ENCODE measurements around the gene STXBP1.
"Not testable (repeated sequence)": the region's sequence is repeated elsewhere in the genome, so short reads cannot be mapped to it uniquely, and the experiment has no call there.

STXBP1 gene

DNA sequence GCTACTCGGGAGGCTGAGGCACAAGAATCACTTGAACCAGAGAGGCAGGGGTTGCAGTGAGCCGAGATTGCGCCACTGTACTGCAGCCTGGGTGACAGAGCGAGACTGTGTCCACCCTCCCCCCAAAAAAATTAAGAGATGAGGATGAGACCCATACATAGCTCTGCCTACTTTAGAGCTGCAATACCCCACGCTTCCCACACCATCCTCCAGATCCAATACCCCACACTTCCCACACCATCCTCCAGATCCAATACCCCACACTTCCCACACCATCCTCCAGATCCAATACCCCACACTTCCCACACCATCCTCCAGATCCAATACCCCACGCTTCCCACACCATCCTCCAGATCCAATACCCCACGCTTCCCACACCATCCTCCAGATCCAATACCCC lies 34.9 kb upstream of the STXBP1 start:
- DNase-seq (ENCODE audit: low spot score); FAIRE-seq: not testable (repeated sequence)

DNA sequence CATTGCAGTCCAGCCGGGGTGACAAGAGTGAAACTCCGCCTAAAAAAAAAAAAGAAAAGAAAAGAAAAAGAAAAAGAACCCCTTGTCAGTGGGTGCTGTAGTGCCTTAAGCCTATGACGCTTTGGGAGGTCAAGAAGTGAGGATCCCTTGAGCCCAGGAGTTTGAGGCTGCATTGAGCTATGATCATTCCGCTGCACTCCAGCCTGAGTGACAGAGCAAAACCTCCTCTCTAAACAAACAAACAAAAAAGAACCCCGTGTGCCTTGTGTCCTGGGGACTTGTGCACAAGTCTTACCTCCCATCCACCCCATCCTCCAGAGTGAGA lies 33.5 kb upstream of the STXBP1 start:
- FAIRE-seq (no peak), DNase-seq (ENCODE audit: low spot score) (no peak)

DNA sequence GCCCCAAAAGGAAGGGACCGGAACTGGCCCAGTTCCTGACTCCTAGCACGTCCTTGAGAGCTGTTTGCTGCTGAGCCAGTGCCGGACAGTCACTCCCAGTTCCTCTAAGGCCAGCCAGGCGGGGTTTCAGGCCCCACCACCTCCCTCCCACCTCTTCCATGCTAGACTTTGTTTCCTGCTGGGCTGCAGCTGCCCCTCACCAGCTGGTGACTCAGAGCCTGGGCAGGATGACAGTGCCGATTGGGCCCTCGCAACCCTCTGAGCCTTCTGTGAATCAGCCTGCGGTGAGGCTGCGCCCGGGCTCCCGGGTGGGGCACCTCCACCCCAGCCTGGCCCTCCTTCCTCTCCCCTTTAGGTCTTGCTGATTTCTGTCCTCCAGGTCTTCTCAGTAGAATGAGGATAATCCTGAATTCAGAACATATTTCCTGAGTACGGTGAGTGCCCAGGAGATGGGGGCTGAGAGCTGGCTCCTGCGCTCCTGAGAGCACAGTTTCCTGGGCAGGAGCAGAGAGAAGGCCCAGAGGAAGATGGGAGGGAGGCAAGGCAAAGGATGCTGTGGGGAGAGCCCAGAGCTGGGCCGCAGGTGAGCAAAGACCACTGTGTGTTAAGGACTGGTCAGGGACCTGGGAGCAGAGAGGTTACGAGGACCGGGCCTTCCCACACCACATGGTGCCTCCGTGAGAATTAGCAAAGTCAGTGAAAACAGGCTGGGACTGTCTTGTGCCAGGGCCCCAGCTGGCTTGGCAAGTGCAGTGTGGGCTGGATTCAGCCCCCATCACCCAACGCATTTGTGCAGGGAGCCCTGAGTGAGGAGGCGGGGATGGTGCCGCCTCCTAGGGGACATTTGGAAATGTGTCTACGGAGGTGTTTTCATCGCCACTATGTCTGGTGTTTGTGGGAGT lies 32.9 kb upstream of the STXBP1 start:
- peak; percentile 98 for DNase-seq (ENCODE audit: low spot score)
- peak; percentile 97 for FAIRE-seq

DNA sequence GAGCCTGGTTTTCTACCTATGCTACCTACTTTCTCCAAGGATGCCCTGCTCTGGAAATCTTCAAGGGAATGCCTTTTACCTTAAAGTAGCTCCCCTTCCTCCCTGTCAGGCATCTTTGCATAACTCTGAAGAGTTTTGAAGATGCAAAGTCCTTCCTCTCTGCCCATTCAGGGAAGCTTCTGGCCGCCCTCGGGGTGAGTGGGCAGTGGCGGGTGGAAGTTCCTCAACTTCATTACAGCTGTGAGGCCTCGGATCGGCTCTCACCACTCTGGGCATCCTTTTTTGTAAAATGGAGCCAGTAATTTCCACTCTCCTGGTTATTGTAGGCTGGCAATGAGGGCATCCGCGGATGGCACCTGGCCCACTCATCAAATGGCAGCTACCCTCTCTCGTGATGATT lies 31.7 kb upstream of the STXBP1 start:
- DNase-seq (ENCODE audit: low spot score) (no peak), FAIRE-seq (no peak)

DNA sequence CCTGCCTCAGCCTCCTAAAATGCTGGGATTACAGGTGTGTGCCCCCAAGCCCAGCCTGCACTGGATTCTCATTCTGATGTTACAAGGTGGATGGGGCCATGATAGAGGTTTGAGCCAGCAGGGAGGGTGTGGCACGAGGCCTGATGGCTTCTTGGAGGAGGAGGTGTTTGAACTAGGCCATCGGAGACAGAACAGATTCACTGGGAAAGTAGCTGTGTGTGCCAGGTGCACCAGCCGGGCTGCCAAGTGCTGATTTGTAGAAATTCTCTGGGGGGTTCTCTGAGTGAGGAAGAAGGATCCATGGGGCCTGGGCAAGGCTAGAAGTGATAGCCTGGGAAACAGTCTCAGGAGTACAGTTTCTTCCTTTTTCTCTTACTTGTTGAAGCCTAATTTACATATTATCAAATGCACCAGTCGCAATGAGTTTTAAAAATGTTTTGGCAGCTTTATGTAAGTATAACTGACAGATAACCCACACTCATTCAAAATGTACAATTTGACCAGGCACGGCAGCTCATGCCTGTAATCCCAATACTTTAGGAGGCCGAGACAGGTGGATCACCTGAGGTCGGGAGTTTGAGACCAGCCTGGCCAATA lies 31.1 kb upstream of the STXBP1 start:
- DNase-seq (ENCODE audit: low spot score): no peak
- FAIRE-seq: no peak

DNA sequence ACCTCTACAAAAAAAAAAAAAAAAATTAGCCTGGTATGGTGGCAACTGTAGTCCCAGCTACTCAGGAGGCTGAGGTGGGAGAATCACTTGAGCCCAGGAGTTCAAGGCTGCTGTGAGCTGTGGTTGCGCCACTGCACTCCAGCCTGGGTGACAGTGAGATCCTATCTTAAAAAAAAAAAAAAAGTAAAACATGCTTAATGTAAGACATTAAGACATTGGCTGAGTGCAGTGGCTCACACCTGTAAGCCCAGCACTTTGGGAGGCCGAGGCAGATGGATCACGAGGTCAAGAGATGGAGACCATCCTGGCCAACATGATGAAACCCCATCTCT lies 27.6 kb upstream of the STXBP1 start:
- not testable (repeated sequence) for DNase-seq (ENCODE audit: low spot score); FAIRE-seq

DNA sequence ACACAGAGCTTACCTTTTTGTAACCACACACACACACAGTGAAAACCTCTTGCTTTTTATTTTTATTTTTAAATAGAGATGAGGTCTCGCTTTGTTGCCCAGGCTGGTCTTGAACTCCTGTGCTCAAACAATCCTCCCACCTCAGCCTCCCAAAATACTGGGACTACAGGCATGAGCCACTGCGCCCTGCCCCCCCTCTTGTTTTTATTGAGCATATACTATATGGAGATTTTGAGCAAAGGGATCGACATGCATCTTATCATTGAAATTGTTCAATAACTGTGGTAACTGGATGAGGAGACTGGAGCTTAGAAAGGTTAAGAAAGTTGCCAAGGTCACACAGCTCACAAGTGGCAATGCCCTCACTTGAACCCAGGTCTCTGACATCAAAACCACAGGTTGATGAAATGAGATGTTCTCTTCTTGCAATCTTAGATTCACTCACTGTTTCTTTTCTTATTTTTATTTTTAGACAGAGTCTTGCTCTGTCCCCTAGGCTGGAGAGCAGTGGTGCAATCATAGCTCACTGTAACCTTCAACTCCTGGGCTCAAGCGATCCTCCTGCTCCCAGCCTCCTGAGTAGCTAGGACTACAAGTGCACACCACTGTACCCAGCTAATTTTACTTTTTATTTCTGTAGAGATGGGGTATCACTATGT lies 26.8 kb upstream of the STXBP1 start:
- FAIRE-seq (no peak), DNase-seq (ENCODE audit: low spot score) (no peak)

DNA sequence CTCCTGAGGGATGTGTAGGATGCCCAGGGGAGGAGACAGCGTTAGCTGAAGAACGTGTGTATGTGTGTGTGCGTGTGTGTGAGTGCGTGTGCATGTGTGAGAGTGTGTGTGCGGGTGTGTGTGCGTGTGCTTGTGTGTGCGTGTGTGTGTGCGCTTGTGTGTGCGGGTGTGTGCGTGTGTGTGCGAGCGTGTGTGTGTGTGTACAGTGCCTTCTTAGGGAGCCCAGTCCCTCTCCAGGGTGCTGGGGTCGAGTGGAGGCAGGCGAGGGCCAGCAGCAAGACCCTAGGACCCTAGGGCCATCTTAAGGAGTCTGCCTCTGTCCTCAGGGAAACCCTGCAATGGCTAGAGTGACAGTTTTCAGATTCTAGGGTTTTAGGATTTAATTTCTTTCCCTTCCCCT lies 26.0 kb upstream of the STXBP1 start:
- DNase-seq (ENCODE audit: low spot score): no peak
- no peak for FAIRE-seq

DNA sequence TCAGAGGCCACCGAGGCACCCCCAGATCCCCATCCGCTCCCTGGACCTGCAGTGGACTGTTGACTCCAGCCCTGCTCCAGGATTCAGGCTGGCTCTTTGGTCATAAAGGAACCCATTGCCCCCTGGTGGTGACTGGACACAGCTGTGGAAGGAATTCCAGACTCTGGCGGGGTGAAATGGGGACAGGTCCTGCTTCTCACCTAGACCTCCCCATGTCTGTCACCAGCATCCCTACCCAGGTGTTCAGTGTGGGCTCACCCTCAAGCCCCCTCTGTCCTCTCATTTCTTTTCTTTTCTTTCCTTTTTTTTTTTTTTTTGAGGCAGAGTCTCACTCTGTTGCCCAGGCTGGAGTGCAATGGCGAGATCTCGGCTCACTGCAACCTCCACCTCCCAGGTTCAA lies 25.5 kb upstream of the STXBP1 start:
- FAIRE-seq: no peak

DNA sequence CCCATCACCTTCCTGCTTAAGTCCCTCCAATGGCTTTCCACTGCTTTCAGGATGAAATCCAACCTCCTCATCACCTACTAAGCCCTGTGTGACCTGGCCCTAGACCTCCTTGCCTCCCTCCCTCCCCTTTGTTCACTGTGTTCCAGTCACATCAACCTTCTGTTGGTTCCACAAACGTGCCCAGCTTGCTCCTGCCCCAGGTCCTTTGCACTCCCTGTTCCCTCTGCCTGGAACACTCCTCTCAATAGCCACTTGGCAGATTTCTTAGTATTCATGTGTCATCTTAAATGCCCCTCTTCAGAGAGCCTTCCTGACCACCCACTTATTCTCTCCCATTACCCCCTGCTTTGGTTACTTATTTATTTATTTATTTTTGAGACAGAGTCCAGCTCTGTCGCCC lies 24.1 kb upstream of the STXBP1 start:
- DNase-seq (ENCODE audit: low spot score): no peak
- no peak for FAIRE-seq

More for the DNA sequence above, 25.5 kb upstream of the STXBP1 start:
- DNase-seq (ENCODE audit: low spot score): peak; percentile 67

DNA sequence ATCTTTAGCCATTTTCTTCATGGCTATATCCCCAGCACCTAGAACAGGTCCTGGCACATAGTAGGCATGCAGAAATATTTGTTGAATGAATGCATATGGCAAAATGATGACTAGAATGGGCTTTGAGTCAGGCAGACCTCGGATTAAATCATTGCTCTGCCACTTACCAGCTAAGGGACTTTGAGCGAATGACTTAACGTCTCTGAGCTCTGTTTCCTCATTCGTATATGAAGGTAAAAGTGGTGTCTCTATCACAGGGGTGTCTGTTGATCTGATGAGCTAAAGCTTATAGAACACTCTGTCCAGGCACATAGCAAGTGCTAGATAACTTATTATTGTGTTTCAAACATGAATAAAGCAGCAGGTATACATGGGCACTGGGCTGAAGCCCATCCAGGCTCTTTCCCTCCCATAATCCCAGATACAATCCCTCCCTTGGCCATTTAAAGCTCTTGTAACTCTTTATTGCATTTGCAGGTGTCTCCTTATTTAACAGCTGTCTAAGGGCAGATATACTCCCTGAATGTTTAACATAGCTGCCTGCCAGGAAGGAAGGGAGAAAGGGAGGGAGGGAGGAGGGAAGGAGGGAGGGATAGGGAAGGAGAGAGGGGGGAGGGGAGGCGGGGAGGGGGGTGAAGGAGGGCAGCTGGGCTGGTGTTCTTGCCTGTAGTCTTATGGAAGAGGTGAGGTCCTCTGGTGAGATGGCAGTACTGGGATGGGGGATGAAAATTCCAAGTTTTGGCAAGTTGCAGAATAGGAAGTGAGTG lies 23.2 kb upstream of the STXBP1 start:
- FAIRE-seq: no peak
- no peak for DNase-seq (ENCODE audit: low spot score)

DNA sequence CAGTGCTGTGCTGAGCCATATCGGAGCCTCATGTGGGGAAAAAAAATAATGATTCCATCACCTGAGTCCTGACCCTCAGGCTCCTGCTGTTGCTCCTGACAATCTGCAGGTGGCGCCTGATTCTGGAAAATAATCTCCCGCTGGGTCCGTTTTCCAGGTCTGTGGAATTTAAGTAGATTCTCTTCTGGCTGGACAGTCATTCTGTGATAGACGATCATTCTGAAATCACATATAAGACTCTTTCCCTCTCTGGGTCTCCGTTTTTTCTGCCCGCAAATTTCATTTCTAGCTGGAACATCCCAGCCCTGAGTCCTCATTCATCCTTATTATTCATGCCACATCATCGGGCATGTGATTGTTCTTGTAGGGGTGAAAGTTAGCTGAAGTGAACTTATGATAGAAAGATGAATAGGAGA lies 22.1 kb upstream of the STXBP1 start:
- DNase-seq (ENCODE audit: low spot score): peak; percentile 69
- peak; percentile 87 for FAIRE-seq

DNA sequence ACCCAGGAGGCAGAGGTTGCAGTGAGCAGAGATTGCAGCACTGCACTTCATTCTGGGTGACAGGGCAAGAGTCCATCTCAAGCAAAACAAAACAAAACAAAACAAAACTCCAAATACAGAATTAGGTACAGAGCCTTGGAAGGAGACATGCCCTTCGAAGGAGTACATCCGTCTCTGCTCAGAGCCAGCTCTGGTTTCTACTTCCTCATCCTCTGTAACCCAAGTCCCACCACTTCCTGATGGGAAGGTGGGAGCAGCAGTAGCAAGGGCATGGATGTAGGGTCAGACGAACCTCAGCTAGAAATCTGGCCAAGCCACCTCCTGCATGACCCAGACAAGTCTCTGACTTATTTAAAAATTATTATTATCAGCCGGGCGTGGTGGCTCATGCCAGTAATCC lies 16.5 kb upstream of the STXBP1 start:
- DNase-seq (ENCODE audit: low spot score): no peak
- FAIRE-seq: no peak

DNA sequence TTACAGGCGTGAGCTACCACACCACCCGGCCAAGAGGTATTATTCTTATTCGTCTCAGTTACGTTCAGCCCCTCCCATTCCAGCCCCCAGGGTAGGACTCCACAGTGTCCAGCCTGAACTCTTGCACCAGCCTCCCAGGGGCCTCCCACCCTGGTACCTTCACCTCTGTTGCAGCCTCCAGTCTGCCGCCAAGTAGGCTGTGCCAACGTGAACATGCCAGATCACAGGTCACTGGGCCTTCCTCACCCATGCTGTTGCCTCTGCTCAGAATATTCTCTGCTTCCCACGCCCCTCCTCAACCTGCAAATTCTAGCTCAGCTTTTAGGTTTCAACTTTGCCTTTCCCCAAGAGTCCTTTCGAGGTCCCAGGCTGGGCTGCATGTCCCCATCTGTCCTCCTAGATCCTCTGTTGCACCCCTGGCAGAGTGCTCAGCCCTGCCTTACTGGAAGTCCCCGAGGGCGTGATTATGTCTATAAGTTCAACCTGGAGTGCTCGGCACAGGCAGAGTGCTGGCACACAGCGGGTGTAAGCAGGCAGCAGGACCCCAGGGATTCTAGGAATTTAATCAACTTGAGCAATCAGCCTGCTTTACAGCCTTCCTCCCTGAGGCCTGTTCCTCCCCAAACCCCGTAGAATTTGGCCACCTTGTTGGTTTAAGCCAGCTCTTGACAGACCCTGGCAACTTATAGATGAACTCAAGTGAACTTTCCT lies 13.1 kb upstream of the STXBP1 start:
- no peak for FAIRE-seq
- no peak for DNase-seq (ENCODE audit: low spot score)

DNA sequence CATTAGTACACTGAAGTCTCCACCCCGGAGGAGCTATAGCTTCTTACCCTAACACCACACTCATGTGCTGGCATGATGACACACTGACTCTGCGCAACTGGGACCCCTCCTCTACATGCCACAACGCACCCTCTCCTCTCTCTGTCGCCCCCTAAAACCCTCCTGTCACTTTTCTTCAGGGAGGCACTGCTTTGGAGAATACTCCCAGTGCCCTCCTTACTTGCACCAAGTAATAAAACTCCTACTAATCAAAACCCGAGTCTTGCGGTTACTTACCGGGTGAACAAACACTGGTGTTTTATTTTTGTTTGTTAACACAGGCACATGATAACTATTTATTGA lies 12.6 kb upstream of the STXBP1 start:
- no peak for FAIRE-seq
- no peak for DNase-seq (ENCODE audit: low spot score)

DNA sequence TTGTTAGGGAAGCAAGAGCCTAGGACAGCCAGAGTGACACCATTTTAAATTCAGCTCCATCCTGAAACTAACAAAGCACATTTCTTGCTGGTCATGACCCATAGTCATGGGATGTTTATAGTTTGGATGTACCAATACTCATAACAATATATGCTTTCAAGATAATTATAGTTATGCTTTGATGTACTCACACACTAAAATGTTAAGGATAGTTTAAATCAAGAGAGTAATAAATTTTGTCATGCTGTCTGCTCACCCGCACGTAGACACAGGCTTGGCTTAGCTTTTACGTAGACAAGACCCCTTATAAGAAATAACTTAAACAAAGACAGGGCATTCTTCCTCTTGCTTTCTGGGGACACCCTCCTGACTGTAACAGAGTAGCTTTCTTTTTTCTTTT lies 8.9 kb upstream of the STXBP1 start:
- DNase-seq (ENCODE audit: low spot score) (no peak), FAIRE-seq (no peak)

DNA sequence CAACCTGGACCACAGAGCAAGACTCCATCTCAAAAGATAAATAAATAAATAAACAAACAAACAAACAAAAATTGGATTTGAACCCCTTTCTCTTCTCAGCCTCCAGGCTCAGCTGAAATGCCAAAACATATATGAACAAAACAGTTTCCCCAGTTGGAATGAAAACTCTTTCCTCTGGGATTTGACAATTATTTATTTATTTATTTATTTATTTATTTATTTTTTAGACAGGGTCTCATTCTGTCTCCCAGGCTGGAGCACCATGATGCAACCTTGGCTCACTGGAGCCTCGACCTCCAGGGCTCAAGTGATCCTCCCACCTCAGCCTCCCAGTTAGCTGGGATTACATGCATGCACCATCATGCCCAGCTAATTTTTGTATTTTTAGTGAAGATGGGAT lies 6.0 kb upstream of the STXBP1 start:
- FAIRE-seq (no peak), DNase-seq (ENCODE audit: low spot score) (no peak)

DNA sequence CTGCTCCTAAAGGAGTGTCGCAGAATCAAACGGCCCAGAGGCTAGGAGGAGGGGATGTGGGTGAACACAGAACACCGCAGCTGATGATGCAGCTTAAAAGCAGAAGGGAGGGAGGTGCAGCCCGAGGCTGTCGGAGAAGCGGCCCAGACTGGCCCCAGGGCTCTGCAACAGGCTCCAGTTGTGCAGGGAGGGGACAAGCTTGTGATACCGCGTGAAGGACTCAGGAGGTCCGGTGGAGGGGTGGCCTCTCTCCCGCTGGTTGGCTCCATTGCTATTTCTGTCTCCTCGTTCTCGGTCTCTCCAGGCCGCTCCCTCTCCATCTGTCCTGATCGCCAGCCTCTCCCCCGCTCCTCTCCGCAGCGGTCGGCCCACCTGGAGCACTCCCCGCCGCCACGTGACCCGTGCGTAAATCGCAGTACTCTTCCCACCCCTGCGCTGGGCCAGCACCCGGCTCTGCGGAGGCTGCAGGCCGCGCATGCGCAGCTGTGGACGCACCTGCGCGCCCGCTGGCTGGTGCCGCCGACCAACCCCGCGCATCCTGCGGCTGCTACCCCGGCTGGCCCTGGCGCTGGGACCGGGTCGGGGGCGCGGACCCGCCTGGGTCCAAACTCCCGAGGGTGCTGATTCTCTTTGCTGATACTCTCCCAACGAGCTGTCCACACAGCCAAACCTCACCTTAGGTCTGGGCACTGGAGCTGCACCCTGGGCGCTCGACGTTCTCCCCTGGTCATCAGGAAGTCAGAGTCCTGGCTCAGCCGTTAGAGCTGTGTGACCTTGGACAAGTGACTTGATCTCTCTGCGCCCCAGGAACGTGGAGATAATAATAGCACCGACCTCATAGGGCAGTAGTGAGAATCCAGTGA lies 3.7 kb upstream of the STXBP1 start:
- DNase-seq (ENCODE audit: low spot score) (no peak), FAIRE-seq (no peak)

DNA sequence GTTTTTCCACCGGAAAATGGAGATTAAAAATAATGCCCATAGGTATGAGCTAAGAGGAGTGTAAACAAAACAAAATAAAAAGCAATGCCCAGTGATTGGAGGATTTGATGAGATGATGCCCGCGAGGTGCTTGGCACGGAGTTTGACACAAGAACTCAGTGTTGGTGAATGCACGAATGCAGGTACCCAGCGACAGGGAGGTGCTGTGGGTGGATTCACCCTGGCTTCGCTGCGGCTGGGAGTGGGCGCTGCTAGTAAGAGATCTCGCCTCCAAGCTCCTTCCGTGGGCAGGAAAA lies 526 bp upstream of the STXBP1 start:
- FAIRE-seq: no peak
- no peak for DNase-seq (ENCODE audit: low spot score)

DNA sequence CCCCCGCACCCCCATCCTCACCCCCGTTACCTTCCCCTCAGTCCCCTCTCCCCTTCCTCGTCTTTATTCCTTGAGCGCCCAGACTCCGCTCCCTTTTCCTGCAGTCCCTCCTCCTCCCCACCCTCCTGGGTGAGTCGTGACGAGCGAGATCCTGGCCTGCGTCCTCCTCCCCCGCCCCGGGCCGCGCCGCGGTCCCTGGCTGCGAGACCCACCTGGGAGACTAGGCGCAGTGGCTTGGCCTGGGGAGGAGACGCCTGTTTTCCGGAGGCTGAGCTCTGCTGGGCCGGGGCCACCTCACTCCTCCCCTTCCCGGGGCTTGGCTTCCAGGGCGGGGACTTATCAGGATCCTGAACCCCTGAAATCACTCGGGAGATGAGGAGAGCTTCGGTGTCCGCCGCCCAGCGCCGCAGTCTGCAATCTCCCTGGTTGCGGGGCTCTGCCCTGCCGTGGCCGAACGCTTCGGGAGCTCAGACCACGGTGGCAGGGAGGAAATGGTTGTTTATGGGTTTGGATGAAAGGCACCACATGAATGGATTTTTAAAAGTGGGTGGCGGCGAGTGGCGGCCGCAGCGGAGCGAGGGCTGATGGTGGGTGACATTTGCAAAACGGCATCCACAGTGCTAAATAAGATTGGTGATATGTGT lies 984 bp downstream of the STXBP1 start:
- DNase-seq (ENCODE audit: low spot score) (peak; percentile 22), FAIRE-seq (no peak)
